GM12878 (cell line): Measurements from ENCODE around the gene WFS1.

Source experiments
- ATF7 ChIP-seq: fragments of 450-650 bp; IDR thresholded peaks from 2 replicates; pipeline ENCODE4 v1.6.1; 2016; ENCODE audit warnings: low read depth, mild to moderate bottlenecking
- TF ChIP-seq, protein P1 (sequence below): IDR thresholded peaks from 2 replicates; pipeline ENCODE4 v1.6.1; 2012; ENCODE audit warnings: mild to moderate bottlenecking, low read depth, low read length

DNA sequence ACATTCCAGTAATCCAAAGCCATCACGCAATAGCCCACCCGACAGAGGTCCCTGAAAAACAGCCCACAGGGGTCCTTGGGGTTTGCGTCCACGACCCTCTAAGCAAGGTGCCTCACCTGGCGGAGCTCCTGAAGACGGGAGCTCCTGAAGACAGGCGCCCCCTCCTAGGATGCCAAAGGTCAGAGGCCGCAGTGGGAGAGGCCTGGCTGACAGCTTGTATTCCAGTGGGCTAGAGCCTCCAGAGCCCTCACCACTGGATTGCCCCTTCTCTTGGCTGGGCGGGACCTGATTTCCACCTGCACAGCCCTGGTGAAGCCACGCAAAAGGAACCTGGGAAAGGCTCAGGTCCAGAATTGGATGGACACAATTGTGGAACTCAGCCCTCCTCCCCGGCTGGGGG lies 29.7 kb upstream of the WFS1 start:
- TF ChIP-seq, protein P1, sequence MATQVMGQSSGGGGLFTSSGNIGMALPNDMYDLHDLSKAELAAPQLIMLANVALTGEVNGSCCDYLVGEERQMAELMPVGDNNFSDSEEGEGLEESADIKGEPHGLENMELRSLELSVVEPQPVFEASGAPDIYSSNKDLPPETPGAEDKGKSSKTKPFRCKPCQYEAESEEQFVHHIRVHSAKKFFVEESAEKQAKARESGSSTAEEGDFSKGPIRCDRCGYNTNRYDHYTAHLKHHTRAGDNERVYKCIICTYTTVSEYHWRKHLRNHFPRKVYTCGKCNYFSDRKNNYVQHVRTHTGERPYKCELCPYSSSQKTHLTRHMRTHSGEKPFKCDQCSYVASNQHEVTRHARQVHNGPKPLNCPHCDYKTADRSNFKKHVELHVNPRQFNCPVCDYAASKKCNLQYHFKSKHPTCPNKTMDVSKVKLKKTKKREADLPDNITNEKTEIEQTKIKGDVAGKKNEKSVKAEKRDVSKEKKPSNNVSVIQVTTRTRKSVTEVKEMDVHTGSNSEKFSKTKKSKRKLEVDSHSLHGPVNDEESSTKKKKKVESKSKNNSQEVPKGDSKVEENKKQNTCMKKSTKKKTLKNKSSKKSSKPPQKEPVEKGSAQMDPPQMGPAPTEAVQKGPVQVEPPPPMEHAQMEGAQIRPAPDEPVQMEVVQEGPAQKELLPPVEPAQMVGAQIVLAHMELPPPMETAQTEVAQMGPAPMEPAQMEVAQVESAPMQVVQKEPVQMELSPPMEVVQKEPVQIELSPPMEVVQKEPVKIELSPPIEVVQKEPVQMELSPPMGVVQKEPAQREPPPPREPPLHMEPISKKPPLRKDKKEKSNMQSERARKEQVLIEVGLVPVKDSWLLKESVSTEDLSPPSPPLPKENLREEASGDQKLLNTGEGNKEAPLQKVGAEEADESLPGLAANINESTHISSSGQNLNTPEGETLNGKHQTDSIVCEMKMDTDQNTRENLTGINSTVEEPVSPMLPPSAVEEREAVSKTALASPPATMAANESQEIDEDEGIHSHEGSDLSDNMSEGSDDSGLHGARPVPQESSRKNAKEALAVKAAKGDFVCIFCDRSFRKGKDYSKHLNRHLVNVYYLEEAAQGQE: no peak
- TF ChIP-seq ATF7: no peak
